Measurements from ENCODE around the gene SAMD8. TPM values are rescaled to one million over a fixed set of nuclear protein-coding genes. Genes with fewer than 3 reads are reported as not detected.

Gene SAMD8
- polyA plus RNA-seq, 3 donors = 13.0 to 18.8 (median 13.7) TPM

DNA sequence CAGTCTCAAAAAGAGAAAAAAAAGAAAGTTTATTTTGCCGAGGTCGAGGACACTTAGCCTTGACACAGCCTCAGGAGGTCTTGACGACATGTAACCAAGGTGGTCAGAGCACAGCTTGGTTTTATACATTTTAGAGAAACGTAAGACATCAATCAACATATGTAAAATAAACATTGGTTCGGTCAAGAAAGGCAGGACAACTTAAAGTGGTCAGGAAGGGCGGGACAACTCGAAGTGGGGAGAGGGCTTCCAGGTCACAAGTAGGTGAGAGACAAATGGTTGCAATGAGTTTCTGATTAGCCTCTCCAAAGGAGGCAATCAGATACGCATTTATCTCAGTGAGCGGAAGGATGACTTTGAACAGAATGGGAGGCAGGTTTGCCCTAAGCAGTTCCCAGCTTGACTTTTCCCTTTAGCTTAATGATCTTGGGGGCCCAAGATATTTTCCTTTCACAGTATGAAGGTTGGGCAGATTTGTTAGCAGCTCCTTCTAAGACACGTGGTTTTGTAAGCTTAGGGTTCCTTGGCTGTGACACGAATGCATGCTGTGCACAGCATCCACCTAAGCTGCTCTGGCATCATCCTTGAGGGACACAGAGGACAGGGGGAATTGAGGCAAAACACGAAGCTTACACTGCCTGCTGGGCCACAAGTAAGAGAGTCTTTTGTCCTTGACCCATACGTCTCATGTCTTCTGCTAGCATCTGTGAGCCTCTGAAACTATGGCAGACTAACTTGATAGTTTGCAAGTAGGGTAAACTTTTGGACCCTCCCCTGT is 95.8 kb downstream of the SAMD8 start:
- intact Hi-C loops (cut with micrococcal nuclease) = no loop called here
- no peaks in the 10 kb centered on the region for H4K20me1 ChIP-seq (ENCODE audit: insufficient read depth, low read length)
- no peak overlapping the region for H3K27ac Mint-ChIP-seq
- WGBS (ENCODE audit: insufficient coverage) = 92% methylated on average over 5 of the region's 13 CpGs
- no peak overlapping the region for H3K9ac ChIP-seq (ENCODE audit: insufficient read depth, low read length, poor library complexity, severe bottlenecking)
- no peak overlapping the region for H3K4me3 Mint-ChIP-seq
- peaks cover 25% of the 10 kb centered on the region for H3K4me1 Mint-ChIP-seq
- H3K36me3 Mint-ChIP-seq = peaks cover under 1 to 3% of the 10 kb centered on the region in 2 donors
- H3K36me3 ChIP-seq (replicated peaks in 1 of 2; ENCODE audit: control insufficient read depth in 1 of 2, insufficient read depth in 2 of 2, low read length in 2 of 2) = peaks cover 0 to 3% of the 10 kb centered on the region in 2 donors
- no peaks in the 10 kb centered on the region for H3K9me3 ChIP-seq (replicated peaks in 1 of 2; ENCODE audit: control insufficient read depth in 1 of 2, insufficient read depth in 1 of 2, low read length in 2 of 2)
- H3K27me3 ChIP-seq (ENCODE audit: control insufficient read depth in 2 of 2, insufficient read depth in 2 of 2, low read length in 2 of 2) = no peaks in the 10 kb centered on the region
- peaks cover 0 to 2% (median 0%) of the 10 kb centered on the region in 3 donors for H3K27me3 Mint-ChIP-seq (ENCODE audit: low read depth in 3 of 3)
- no peak for TF ChIP-seq CTCF (IDR thresholded peaks at IDR 0.05)
- no peak overlapping the region for H2AFZ ChIP-seq (ENCODE audit: insufficient read depth, low read depth, low read length, poor library complexity, severe bottlenecking)
- H3K4me3 ChIP-seq (replicated peaks in 1 of 3; ENCODE audit: low read depth in 2 of 3, low read length in 3 of 3) = no peak overlapping the region
- H3K4me2 ChIP-seq (replicated peaks; ENCODE audit: extremely low read depth, low read length, poor library complexity, severe bottlenecking) = no peak overlapping the region
- H3K4me1 ChIP-seq (ENCODE audit: control insufficient read depth in 1 of 2, insufficient read depth in 2 of 2, low read length in 2 of 2) = peaks cover 18 to 21% of the 10 kb centered on the region in 2 donors
- no peak overlapping the region for H3K27ac ChIP-seq (ENCODE audit: low read depth in 1 of 2, low read length in 2 of 2)
- H3K79me2 ChIP-seq (ENCODE audit: insufficient read depth, low read length) = peaks cover 16% of the 10 kb centered on the region
- DNase-seq = no peak
- no peaks in the 10 kb centered on the region for H3K9me3 Mint-ChIP-seq

DNA sequence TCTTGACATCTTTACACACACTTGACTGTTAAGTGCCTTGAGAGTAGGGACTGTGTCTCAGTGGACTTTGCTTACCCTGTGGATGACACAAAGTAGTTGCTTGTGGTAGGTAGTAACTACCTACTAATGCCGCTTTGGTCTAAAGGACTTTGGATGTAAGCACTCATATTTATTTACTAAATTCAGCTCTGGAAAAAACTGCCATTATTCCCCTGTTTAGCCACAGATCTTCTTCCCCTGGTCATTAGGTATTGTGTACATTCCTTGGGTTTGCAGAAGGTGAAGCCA is 96.3 kb downstream of the SAMD8 start:
- Mint-ChIP-seq H3K4me3 (no peak overlapping the region), H3K36me3 (peaks cover 6 to 9% of the 10 kb centered on the region in 2 donors), H3K27ac (peak overlapping the region in 1 of 7 donors; percentile 100), H3K27me3 (ENCODE audit: low read depth in 3 of 3) (peaks cover 0 to 2% (median 0%) of the 10 kb centered on the region in 3 donors), H3K4me1 (peaks cover 27% of the 10 kb centered on the region), H3K9me3 (no peaks in the 10 kb centered on the region)
- H3K9ac ChIP-seq (ENCODE audit: insufficient read depth, low read length, poor library complexity, severe bottlenecking) = no peak overlapping the region
- no CpG with 5 or more reads among the region's 1 CpG for WGBS (ENCODE audit: insufficient coverage)
- H3K9me3 ChIP-seq (replicated peaks in 1 of 2; ENCODE audit: control insufficient read depth in 1 of 2, insufficient read depth in 1 of 2, low read length in 2 of 2) = no peaks in the 10 kb centered on the region
- H3K36me3 ChIP-seq (replicated peaks in 1 of 2; ENCODE audit: control insufficient read depth in 1 of 2, insufficient read depth in 2 of 2, low read length in 2 of 2) = peaks cover 3 to 9% of the 10 kb centered on the region in 2 donors
- no peak overlapping the region for H3K4me2 ChIP-seq (replicated peaks; ENCODE audit: extremely low read depth, low read length, poor library complexity, severe bottlenecking)
- peaks cover 18 to 23% of the 10 kb centered on the region in 2 donors for H3K4me1 ChIP-seq (ENCODE audit: control insufficient read depth in 1 of 2, insufficient read depth in 2 of 2, low read length in 2 of 2)
- no peak for DNase-seq
- TF ChIP-seq CTCF (IDR thresholded peaks at IDR 0.05) = no peak
- no peaks in the 10 kb centered on the region for H4K20me1 ChIP-seq (ENCODE audit: insufficient read depth, low read length)
- H2AFZ ChIP-seq (ENCODE audit: insufficient read depth, low read depth, low read length, poor library complexity, severe bottlenecking) = no peak overlapping the region
- no peak overlapping the region for H3K27ac ChIP-seq (ENCODE audit: low read depth in 1 of 2, low read length in 2 of 2)
- intact Hi-C loops (cut with micrococcal nuclease) = no loop called here
- H3K4me3 ChIP-seq (replicated peaks in 1 of 3; ENCODE audit: low read depth in 2 of 3, low read length in 3 of 3) = no peak overlapping the region
- H3K79me2 ChIP-seq (ENCODE audit: insufficient read depth, low read length) = peaks cover 22% of the 10 kb centered on the region
- no peaks in the 10 kb centered on the region for H3K27me3 ChIP-seq (ENCODE audit: control insufficient read depth in 2 of 2, insufficient read depth in 2 of 2, low read length in 2 of 2)

Measured in CD14-positive monocyte (primary cell).